Measurements from ENCODE around the gene EGFR.

DNA sequence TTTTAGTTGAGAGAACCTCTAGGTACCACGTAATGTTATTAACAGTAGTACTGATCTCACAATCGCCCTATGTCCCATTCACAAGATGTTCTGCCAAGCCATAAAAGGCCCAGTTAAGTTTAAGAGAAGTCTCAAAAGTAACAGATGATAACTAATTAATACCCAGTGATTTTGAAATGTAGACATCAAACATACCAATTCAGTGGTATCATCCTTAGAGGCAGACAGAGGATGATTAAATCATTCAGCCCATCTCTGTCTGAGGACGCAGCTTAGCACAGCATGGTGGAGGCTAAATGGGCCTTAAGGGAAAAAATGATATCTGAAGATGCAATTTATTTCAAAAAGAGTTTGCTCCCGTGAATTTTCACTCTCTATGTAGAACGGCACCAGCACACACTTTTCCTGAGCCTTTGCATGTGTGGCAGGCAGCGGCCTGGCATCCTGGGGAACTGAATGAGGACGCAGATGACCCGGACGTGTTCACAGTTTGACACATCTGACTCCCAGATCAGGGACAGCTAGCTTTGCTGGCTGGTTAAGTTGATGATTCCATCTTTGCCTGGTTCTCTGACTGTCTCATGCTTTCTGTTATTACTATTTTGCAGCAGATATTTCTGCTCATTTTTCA lies 13.4 kb downstream of the EGFR start:
- TF ChIP-seq, protein P1, sequence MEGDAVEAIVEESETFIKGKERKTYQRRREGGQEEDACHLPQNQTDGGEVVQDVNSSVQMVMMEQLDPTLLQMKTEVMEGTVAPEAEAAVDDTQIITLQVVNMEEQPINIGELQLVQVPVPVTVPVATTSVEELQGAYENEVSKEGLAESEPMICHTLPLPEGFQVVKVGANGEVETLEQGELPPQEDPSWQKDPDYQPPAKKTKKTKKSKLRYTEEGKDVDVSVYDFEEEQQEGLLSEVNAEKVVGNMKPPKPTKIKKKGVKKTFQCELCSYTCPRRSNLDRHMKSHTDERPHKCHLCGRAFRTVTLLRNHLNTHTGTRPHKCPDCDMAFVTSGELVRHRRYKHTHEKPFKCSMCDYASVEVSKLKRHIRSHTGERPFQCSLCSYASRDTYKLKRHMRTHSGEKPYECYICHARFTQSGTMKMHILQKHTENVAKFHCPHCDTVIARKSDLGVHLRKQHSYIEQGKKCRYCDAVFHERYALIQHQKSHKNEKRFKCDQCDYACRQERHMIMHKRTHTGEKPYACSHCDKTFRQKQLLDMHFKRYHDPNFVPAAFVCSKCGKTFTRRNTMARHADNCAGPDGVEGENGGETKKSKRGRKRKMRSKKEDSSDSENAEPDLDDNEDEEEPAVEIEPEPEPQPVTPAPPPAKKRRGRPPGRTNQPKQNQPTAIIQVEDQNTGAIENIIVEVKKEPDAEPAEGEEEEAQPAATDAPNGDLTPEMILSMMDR (IDR thresholded peaks at IDR 0.05) = no peak
- TF ChIP-seq POLR2A (IDR thresholded peaks at IDR 0.05) = no peak

Data from uterus (tissue), 2 donors.